Mucosa of gallbladder (tissue), 1 donor: ENCODE data around the gene CENPV. TPM values are rescaled to one million over a fixed set of nuclear protein-coding genes. Genes with fewer than 3 reads are reported as not detected.

Experiments
- DNase-seq: peaks from one replicate; pipeline ENCODE4 v3.0.0-alpha.2; 2020; ENCODE audit warnings: low spot score
- total RNA-seq: library from RNA; stranded (reverse); gene quantifications from one replicate; pipeline ENCODE4 v1.2.1, GENCODE V29; 2021
- donor health status: DM: no; HTN: no; CAD: no.

Gene CENPV
- total RNA-seq, 1 donor from 2014 or later = 37.8 TPM

DNA sequence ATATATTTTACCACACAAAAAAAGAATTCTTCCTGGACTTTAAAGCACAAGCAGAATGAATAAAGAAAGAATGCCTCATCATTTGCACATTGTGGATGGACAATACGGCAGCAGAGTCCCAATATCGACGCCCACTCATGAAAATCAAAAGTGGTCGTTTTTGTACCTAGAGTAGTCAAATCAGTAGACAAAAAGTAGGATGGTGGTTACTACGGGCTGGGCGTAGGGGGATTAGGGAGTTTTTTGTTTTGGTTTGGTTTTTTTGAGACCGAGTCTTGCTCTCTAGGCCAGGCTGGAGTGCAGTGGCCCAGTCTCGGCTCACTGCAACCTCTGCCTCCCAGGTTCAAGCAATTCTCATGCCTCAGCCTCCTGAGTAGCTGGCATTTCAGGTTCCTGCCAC lies 8.6 kb upstream of the CENPV start:
- DNase-seq = no peak

GRCh38 chr17:16358394-16358793 lies 5.1 kb upstream of the CENPV start:
- no peak for DNase-seq

- DNase-seq = no peak
Observed at GRCh38 chr17:16354585-16354984, 1.3 kb upstream of the CENPV start.

- DNase-seq = peak; percentile 14
Observed at GRCh38 chr17:16352667-16353316, 477 bp downstream of the CENPV start.

DNA sequence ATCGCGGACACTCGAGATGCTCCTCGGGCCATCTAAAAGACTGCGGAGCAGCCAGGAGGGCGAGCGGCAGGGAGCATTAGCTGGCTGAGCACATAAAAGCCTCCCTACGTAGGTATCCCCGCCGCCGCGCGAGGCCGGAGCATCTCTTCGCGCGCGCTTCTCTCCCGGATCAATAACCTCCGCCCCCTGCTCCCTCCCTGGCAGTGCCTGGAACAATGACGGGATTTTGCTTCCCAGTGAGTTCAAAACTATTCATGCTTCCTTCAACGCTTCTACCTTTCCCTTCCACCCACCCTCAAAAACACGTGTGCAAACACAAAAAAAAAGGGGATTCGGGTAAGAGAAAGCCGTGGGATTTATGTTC lies 984 bp downstream of the CENPV start:
- peak; percentile 49 for DNase-seq

- no peak for DNase-seq
Observed at GRCh38 chr17:16351831-16352230, 1.4 kb downstream of the CENPV start.

- DNase-seq = no peak
Observed at GRCh38 chr17:16349431-16349830, 3.8 kb downstream of the CENPV start.

DNA sequence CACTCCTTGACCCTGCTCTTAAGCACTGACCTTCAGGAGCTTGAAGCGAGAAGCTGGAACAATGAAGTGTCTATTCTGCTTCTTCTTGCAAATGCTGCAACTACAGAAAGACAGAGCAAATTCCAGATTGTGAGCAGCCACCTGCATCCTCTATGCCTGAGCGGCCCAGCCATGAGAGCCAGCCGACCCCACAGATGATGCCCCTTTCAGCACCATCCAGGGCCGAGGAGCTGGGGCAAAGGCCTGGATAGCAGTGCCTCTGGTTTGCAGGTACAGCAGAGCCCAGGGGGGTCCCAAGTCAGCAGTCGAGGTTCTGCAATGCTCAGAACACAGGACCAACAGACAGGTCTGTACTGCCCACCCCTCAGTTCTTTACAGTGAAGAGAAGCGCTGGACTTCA lies 4.7 kb downstream of the CENPV start:
- no peak for DNase-seq

DNA sequence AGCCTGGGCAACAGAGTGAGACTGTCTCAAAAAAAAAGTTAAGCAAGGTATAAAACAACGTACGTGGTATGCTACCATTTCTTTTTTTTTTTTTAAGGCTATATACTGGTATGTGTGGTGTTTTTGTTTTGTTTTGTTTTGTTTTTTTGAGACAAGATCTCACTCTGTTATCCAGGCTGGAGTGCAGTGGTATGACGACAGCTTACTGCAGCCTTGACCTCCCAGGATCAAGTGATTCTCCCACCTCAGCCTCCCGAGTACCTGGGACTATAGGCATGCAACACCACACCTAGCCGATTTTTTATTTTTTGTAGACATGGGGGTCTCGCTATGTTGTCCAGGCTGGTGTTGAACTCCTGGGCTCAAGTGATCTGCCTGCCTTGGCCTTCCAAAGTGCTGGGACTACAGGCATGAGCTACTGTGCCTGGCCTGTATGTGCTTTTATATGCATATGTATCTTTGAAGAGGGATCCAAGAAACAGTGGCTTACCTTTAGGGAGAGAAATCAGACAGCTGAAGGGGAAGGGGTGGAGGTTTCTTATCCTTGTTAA lies 6.5 kb downstream of the CENPV start:
- no peak for DNase-seq

DNA sequence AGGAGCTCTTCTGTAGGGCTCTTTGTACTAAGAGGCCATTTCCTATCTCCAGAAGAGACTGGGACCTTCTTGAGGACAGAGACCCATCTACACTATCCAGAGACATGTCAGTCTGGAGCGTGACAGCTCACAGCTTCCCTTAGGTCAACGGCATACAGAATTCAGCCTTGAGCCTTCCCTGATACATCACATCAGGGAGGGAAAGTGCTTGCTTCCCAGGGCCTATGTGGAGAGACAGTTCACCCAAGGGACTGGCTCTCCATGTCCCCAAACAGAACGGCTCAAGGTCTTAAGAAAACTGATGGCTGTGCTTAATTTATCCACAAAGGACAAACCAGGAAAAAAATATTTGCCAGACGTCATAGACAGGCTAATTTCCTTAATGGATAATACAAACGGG lies 7.7 kb downstream of the CENPV start:
- DNase-seq = no peak

DNA sequence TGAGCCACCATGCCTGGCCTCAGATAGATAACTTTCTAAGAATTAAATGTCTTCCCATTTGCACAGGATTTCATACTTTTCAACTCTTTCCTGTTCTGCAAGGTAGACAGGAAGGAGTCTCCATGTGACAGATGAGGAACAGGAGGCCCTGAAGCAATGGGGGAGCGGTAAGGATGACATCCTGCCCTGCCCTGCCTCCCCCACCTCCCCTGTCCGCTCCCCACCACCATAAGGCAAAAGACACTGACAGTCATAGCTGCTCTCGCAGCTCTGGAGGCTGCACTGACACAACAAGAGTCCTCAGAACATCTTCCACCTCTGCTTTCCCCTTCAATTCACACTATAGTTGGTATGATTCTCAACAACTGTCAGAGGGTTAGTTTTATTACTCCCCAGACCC lies 9.7 kb downstream of the CENPV start:
- DNase-seq = no peak

- DNase-seq = no peak
Observed at GRCh38 chr17:16342979-16343378, 10.3 kb downstream of the CENPV start.

- no peak for DNase-seq
Observed at GRCh38 chr17:16339959-16340358, 13.3 kb downstream of the CENPV start.

GRCh38 chr17:16339402-16339801 lies 13.9 kb downstream of the CENPV start:
- DNase-seq = no peak

DNA sequence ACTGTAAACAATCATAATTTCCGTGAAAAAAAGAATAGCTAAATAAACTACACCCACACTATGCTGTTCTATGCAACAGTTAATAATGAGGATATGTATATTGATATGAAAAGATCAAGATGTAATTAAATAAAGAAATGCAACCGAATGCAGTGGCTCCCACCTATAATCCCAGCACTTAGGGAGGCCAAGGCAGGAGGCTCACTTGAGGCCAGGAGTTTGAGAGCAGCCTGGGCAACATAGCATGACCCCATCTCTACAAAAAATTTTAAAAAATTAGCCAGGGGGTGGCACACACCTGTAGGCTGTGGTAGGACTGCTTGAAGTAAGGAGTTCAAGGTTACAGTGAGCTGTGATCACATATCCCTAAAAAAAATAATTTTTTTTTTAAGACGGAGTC lies 14.9 kb downstream of the CENPV start:
- no peak for DNase-seq

- peak; percentile 32 for DNase-seq
Observed at GRCh38 chr17:16329519-16330271, 23.6 kb downstream of the CENPV start.

- no peak for DNase-seq
Observed at GRCh38 chr17:16328997-16329396, 24.3 kb downstream of the CENPV start.

- DNase-seq = no peak
Observed at GRCh38 chr17:16327018-16327417, 26.3 kb downstream of the CENPV start.

- no peak for DNase-seq
Observed at GRCh38 chr17:16325964-16326363, 27.3 kb downstream of the CENPV start.

DNA sequence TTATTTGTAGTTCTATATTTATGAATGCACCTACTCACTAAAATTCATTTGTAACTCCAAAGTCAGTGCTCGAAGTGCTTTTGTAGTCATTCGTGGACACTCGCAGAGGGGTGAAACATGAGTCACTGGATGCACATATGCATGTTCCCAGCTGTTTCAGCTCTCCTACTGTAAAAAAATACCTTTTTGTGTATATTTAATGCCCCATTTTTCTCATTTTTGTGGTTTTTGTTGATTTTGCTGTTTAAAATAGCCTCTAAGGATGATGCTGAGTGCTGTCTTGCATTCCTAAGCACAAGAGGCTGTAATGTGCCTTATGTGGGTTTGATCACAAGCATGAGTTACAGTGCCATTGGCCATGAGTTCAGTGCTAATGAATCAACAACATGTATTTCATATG lies 30.6 kb downstream of the CENPV start:
- DNase-seq = no peak

DNA sequence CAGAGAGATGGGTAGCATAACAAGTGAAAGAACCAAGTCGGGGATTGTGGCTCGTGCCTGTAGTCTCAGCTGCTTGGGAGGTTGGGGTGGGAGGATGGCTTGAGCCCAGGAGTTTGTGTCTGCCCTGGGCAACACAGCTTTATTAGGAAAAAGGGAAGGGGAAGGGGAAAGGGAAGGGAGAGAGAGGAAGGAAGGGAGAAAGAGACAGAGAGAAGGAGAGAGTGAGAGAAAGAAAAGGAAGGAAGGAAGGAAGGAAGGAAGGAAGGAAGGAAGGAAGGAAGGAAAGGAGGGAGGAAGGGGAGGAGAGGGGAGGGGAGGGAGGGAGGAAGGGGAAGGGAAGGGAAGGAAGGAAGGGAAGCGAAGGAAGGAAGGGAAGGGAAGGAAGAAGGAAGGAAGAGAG lies 33.3 kb downstream of the CENPV start:
- DNase-seq = no peak

DNA sequence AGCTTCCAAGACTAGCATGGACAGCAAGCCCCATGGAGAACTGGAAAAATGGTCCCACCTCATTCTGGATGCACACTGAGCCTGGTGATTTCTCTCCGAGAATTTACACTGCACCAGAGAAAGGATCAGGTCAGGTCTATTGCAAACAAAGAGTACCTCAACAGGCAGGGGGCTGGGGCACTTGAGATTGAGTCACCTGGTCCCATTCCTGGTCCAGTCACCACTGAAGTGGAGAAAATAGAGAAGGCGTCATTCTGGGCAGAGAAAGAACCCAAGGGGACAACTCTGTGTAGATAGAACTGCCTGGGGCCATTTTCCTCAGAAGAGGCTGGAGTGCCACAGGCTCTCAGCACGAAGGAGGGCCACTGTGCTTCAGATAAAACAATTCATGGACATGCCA lies 38.4 kb downstream of the CENPV start:
- no peak for DNase-seq

DNA sequence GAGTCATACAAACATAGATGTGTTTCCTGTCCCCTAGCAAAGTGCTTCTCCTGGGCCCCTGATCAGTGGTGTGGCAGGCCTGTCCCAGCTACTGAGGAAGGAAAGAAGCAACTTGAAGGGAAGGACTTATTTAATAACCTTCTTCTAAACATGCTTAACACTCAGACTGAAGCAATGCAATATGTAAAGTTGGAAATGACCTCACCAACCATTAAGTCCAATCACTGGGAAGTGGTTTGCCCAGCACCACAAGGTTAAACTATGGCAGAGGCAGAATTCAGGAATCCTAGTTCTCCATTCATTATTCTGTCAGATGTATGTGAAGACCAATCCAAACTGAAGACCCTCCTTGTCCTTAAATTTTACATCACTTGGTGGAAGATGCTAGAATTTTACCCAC lies 39.1 kb downstream of the CENPV start:
- no peak for DNase-seq
